NCI-H82 treated with DMSO at 0.1 percent for 48 hours (cell line): Measurements from ENCODE around the gene RASGRF1.
"Not testable (repeated sequence)": the region's sequence is repeated elsewhere in the genome, so short reads cannot be mapped to it uniquely, and the experiment has no call there.

Experiments
- DNase-seq: peaks from one replicate; lab custom pipeline; 2025; ENCODE audit not compliant: unreplicated experiment; lab: John Stamatoyannopoulos, UW

The RASGRF1 gene

DNA sequence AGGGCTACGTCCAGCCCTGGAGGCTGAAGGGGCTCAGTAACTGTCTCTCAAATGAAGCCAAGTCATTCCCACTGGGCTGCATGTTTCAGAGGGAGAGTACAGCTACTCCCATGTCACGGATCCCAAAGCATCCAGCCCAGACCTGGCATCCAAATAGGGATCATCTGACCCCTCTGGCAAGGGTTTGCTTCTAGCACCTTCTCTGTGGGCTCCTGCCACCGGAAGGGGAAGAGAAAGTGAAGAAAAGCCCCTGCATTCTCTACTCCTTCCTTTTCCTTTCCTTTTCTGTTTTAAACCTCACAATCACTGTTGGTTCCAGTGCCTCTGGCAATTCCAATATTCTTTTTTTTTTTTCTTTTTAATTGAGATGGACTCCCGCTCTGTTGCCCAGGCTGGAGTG, 81.2 kb downstream of the RASGRF1 start:
- no peak for DNase-seq

DNA sequence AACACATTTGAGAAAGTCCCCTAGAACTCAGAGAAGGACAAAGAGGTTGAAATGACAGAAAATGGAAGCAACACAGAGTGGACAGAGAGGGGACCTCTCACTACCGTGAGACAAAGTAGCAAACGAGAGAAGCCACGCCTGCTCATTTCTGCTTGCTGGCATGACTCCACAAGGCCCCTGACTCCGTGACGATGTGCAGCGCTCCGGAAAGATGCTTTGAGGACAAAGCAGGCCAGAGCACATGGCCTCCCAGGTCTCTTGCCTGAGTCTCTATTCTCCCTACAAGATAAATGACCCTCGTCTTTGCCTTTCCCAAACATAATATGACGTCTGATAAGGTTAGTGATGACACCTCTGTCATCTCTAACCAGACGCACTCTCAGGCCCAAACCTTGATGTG, 81.9 kb downstream of the RASGRF1 start:
- DNase-seq, result no peak

DNA sequence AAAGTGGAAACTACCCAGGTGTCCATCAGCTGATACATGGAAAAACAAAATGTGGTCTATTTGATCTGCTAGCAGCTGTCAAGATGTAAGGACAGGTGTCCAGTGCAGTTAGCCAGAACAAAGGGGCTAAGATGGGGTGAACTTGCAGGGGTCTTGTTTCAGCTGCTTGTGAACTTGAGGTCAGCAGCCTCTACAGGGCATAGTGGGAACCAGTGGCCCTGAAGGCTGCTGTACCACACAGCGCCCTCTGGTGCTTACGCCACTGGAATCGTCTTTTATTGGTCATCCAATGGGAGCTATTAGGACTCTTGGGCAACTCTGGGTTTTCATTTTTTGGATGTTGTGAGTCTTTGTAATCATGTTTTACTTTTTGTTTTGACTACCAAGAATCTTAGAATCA, 83.5 kb downstream of the RASGRF1 start:
- peak; percentile 42 for DNase-seq

DNA sequence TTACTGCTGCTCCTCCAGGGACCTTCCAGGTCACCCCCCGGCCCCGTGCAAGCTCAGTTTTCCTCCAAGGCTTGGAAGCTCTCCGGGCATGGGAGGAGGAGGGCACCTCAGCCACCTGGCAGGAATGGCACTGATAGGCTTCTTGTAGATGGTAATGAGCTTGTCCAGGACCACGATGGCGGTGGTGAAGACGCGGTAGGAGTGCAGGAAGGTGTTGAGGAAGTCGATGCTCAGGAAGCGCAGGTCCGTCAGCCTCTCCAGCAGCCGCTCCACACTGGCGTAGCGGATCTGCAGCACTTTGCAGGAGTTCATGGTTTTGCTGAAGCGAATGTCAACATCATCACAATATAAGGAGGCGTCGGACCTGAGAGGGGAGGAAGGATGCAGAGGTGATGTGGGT, 84.5 kb downstream of the RASGRF1 start:
- DNase-seq, result no peak

DNA sequence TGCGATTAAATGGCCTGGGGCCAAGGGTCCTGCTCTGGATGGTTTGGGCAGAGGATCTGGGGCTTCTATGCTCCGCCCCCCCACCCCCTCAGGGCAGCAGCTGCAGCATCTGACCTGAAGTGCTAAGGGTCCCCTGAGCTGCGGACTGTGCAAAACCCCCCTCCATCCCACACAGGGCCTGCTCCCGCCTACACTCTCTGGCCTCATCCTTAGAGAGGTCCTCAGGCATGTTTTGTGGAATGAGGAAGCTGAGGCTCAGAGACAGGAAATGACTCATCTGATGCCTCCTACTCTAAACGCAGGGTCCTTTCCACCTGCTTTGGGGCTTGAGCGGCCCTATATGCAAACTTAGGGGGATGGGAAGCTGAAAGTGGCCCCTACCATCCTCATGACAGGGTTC, 86.2 kb downstream of the RASGRF1 start:
- no peak for DNase-seq

DNA sequence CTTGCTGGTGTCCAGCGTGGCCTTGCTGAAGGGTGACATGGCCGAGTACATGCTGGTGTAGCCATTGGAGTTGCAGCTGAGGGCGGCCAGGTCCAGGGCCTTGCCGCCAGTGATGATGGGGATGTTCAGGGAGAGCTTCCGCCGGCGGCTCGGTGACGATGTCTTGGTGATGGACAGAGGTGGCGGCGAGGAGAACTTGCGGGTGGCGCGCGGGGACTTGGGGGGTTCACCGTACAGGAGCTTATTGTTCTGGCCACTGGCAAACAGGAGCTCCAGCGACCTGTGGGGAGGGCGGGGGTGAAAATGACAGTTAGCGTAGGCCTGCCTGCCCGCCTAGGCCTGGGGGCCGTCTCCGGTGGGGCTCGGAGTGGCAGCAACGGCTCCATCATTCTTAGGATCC, 86.7 kb downstream of the RASGRF1 start:
- no peak for DNase-seq

DNA sequence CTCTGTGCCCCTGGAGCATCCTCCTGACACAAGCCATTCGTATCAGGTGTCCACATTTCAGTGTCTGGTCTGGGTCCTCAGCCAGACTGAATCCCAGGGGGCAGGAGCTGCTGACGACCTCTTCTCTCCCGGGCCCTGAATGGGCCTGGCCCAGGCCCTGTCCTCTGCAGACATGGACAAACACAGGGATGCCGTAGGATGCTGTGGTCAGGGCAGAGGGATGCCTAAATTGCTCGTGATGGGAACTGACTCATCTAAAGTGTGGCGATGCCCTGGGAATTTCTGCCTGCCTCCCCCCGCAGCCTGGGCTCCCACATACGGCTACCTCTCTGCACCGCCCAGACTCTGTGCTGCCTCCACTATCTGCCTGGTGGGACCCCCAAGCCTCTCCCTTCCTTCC, 87.3 kb downstream of the RASGRF1 start:
- DNase-seq, result no peak

DNA sequence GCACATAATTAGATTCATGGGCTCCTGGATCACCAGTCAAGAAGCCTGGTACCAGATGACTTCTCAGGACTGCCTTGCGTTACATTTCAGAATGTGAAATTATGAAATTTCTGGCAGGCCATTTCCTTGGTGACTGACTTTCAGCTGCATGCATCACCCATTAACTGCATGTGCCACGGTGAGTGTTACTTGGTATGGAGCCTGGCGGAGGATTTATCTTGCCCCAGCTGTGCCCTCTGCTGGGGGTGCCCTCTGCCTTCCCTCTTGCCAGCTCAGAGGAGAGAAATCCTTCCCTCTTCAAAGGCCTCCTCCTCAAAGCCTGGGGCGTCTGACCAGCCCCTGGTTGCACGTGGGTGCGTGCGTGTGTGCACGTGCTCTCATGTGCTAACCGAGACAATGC, 88.0 kb downstream of the RASGRF1 start:
- no peak for DNase-seq

DNA sequence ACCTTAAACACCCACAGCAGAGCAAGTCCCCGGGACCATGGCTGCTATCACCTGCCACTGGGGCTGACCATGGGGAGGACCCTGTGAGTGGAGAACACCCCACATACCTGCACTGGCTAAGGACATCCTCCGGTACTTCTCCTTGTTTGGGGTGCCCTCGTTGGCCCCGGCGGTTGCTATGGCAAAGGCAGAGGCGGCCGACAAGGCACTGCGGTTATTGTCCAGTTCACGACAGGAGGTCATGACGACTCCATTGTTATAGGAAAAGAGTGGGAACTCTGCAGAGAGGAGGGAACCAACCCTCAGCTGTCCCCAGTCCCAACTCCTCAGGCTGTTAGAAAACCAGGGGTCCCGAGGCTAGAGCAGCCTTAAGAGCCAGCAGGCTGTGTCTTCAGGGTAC, 90.9 kb downstream of the RASGRF1 start:
- no peak for DNase-seq

DNA sequence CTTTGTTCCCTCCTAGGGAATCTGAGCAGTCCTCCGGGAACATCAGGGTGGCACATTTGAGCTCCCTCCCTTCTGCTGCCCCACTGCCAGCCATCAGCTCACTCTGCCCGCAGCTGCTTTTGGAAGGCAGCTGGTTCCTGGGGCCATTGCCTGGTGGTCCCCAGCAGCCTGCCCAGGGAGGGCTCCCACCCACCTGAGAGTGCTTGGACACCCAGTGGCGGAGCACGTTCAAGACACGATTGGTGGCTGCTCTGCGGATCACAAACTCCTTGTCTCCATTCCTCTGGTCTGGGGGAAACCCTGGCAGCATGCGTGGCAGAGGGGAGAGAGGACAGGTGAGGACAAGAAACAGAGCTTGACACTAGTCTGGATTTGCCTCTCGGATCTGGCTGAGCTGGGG, 92.1 kb downstream of the RASGRF1 start:
- no peak for DNase-seq

DNA sequence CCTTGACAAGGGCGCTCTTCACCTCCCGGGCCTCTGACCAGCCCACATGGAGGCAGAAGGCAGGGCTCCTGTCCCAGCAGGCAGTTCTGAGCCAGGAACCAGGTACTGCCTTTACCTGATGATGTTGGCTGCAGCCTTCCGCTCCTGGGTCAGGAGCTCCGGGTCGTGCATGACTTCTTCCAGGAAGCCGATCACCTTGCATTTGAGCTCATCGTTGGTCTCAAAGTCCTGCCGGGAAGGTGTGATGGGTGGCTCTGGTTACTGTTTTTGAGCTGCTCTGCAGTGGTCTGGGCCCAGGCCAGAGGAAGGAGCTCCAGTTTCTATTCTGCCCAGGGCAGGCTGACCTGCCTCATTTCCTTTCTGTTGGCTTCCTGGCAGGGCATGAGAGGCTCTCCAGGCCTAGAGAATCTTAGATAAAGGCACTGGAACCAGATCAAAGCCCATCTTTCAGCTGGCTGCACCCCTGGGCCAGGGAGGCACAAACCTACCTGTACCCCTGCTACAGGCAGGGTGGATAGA, 92.5 kb downstream of the RASGRF1 start:
- DNase-seq, result no peak

DNA sequence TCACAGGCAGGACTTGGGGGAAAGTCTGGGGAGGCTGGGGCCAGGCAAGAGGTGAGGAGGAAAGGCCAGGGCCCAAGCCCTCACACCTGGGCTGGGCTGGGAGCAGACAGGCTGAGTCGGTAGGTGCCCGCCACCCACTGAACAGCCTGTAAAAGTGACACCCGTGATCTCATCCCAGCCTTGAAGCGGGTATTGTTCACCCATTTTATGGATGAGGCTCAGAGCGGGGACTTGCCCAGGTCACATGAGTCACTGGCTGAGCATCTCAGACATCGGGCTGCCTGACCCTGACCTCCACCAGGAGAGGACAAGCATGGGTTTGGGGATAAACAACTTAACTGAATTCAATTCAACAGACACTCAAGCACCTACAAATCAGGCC, 93.7 kb downstream of the RASGRF1 start:
- DNase-seq, result no peak

DNA sequence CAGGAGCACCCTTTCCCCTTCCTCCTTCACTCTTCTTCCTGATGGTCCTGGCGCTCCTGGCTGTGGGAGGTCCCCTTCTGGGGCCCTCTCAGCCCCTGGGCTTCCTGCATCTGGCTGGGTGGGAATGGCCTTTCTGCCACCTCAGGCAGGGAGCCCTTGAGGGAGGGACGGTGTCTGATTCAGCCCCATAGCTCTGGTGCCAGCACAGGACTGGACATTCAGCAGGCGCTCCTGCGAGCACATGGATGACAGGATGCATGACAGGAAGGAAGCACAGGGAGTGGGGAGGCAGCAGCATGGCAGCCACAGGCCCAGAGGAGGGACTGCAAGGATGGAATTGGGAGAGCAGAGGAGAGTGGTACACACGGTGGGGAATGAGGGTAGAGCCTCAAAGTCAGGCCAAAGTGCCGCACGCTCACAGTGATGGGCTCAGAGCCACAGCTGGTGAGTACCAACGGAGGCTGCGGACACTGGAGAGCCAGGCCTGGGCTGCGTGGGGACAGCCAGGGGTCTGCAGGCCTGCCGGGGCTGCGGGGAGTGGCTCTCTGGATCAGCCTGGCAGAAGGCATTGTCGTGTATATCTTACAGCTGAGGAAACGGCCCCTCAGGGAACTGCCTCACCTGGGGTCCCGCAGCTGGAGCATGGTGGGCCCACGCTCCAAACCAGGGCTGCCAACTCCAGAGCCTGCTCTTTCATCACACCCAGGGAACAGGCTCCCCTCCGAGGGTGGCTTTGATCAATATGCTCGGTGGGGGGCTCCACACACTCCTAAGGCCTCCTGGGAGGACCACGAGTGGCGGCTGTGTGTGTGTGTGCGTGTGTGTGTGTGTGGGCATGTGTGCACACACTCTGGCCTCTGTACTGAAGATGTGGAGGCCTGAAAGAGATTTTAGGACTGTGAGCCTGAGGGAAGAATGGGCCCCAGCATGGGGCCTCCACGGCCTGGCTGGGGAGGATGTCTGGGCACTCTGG, 94.4 kb downstream of the RASGRF1 start:
- DNase-seq, result no peak

DNA sequence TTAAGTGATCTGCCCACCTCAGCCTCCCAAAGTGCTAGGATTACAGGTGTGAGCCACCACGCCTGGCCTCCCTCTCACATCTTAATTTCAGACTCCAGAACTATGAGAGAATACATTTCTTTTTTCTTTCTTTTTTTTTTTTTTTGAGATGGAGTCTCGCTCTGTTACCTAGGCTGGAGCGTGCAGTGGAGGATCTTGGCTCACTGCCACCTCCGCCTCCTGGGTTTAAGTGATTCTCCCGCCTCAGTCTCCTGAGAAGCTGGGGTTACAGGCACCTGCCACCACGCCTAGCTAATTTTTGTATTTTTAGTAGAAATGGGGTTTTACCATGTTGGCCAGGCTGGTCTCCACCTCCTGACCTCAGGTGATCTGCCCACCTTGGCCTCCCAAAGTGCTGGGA, 95.4 kb downstream of the RASGRF1 start:
- DNase-seq, result not testable (repeated sequence)

DNA sequence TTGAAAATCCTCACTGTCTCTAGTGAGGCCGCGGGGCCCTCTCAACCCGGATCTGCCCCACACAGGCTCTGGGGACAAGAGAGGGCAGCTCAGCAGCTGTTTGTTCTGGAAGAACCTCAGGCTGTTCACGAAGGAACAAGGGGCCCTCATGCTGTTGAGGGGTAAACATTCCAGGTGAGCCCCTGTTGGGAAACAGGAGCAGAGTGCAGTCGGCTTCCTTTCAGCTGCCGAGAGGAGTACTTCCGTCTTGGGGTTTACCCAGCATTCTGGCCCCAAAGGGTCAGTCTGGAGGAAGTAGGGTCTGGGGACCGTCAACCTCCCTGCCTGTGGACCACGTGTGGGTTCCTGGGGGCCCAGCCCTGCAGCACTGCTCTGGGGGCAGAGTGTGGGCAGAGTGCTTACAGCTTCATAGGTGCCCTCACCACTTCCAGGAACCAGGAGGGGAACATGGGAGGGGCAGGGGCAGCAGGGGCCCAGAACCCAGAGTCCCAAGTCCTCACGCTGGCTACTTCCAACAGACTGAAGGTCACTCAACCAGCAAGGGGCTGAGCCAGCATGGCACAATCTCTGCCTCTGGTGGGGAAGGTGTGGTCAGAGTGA, 96.5 kb downstream of the RASGRF1 start:
- DNase-seq, result no peak

DNA sequence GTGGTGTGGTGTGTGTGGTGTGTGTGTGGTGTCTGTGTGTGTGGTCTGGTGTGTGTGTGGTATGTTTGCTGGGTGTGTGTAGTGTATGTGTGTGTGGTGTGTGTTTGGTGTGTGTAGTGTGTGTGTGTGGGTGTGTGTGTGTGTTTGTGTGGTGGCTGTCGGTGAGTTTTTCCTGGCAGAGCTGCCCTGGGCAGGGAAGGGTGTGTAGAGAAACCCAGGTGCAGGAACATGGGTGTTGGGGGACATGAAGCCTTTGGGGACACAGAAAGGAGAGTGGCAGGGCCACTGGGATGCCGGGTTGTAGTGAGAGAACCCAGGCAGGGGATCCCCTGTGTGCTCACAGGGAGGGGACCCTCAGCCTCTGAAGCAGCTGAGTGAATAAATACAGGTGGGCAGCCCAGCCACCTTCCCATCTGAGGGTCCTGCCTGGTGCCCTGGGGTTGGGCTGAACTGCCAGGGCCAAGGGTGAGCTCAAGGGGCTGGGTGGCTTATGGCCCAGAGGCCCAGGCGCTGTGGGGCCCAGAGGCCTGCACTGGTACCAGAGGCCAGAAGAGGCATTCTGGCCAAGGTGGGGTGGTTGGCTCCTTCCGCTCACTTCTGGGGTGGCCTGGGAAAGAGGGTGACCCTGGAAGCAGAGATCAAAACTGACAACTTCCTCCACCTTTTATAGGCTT, 97.2 kb downstream of the RASGRF1 start:
- no peak for DNase-seq

DNA sequence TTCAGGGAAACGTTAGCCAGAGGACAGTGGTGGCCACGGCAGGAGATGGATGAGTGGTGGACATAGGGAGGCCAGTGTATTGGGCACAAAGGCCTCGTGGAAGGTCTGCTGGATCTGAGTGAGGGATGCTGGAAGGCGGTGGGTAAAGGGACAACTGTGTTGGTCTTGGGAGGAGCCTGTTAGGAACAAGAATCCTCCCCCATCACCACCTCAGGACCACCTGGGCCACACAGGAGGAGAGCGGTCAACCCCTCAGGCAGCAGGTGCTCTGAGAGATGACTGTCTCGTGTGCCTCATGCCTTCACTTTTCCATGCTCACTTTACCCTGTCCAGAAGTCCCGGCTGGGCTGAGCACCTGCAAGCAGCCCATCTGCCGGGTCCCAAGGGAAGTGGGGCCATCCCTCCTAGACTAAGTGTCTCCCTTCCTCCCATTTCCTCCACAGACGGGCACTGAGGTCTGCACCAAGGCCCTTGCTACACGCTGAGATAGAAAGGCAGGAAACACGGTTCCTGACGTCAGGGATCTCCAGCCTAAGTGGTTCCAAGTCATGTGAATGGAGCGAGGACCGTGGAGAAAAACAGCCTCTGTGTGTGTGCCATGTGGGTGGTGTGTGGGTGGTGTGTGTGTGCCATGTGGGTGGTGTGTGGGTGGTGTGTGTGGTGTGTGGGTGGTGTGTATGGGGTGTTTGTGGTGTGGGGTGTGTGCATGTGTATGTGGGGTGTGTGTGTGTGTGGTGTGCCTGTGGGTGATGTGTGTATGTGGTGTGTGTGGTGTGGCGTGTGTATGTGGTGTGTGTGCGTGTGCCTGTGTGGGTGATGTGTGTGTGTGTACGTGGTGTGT, 97.9 kb downstream of the RASGRF1 start:
- no peak for DNase-seq

DNA sequence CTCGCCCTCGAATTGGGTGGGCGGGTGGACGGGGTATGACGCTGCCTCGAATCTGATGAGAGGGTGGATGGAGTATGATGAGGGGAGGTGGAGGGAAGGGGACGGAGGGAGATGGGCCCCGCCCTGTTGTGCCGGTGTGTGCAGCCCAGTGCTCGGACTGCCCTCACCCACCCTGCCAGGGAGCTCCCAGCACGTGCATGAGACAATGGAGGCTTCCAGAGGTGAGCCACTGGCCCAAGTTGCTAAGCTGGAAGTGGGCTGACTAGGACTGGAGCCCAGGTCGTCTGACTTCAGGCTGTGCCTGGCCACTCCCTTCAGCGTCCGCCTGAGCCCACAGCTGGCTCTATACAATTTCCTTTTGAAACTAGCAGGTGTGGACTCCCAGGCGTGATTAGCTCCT, 98.7 kb downstream of the RASGRF1 start:
- no peak for DNase-seq

DNA sequence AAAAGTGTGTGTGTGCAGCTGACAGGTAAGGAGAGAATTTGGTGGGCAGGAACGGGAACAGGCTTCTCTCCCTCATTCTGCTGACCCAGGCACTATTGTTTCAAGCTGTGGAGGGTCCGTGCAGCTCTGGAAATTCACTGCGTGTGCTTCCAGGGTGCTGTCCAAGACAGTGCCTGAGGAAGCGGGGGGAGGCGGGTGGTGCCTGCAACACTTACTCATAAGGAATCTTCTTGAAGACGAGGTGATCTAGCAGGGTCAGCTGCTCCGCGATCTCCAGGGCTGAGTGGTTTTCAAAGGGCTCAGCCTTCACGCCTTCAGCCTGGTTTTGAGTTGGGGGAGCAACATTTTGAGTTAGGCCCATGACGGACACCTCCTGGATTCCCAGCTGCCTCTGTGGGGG, 99.1 kb downstream of the RASGRF1 start:
- no peak for DNase-seq

DNA sequence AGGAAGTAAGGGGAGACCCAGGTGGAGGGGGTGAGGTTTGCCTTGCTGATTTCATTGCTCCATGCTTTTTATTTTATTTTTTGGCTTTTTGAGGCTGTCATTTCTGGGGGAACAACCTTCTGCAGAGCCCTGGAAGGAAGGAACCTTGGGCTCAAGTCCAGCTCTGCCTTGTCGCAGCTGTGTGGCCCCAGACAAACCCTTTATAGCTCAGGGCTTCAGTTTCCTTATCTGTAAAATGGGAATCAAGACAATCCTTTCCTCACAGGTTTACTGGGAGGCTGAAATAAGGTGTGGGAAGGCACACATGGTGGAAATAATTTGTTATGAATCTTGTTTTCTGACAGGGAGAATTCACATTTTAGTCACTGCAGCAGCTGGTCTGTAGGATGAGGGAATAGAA, 100.3 kb downstream of the RASGRF1 start:
- DNase-seq, result no peak

DNA sequence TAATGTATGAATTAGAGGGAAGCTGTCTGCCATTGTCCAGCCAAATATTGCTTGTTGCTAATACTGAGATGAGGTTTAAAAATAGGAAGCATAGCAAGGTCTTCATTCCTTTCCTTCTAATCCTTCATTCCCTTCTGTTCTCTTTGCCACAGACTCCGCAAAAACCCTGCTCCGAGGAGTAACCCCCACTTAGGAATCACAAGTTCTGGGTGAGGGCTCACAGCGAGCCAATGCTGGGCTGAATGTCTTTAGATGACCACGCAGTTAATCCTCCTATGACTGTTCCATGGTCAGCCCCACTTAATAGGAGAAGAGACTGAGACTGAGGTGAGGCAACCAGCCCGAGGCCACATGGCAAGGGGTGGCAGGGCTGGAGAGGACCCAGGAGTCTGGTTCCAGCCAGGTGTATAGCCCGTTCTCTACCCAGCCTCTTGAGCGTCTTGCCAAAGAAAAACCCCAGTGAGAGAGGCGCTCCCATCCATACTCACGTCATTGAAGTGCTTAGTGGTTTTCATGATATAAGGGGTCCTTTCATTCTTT, 100.8 kb downstream of the RASGRF1 start:
- DNase-seq, result no peak
